Small intestine (tissue), 7 donors: Measurements from ENCODE around the gene CDKAL1. TPM values are rescaled to one million over a fixed set of nuclear protein-coding genes. Genes with fewer than 3 reads are reported as not detected.
A peak's percentile ranks its signal among the peaks of the same experiment; 100 is the strongest.
"Not testable (repeated sequence)": the region's sequence is repeated elsewhere in the genome, so short reads cannot be mapped to it uniquely, and the experiment has no call there.

Experiments used
- DNase-seq, 2 donors: peaks; one replicate each; pipeline versions ENCODE4 v3.0.0 to v3.0.0-alpha.2; 2013
- FAIRE-seq: peaks from 2 replicates; lab custom pipeline; 2012; peaks lifted over from hg19 to GRCh38; lab: Jason Lieb, UNC
- H3K27ac ChIP-seq, 3 donors: one replicate each; pipeline ENCODE4 v1.5.1; 2013; ENCODE audit warnings: low read length in 2 of 3, mild to moderate bottlenecking in 2 of 3, control low read depth in 1 of 3, inconsistent platforms in 1 of 3, low read depth in 1 of 3, moderate library complexity in 1 of 3
- H3K27me3 ChIP-seq, 3 donors: one replicate each; pipeline ENCODE4 v1.6.1; 2013; ENCODE audit warnings: low read length in 3 of 3, inconsistent platforms in 1 of 3; ENCODE audit not compliant: control insufficient read depth in 3 of 3, insufficient read depth in 3 of 3
- H3K36me3 ChIP-seq, 3 donors: one replicate each; pipeline ENCODE4 v1.6.1; 2013; ENCODE audit warnings: low read length in 3 of 3, inconsistent platforms in 1 of 3, low read depth in 1 of 3, mild to moderate bottlenecking in 1 of 3, moderate library complexity in 1 of 3; ENCODE audit not compliant: control insufficient read depth in 3 of 3, insufficient read depth in 2 of 3
- H3K4me1 ChIP-seq, 3 donors: one replicate each; pipeline ENCODE4 v1.6.1; 2013; ENCODE audit warnings: low read length in 2 of 3, inconsistent platforms in 1 of 3, low read depth in 1 of 3, mild to moderate bottlenecking in 1 of 3, moderate library complexity in 1 of 3; ENCODE audit not compliant: control insufficient read depth in 3 of 3, insufficient read depth in 2 of 3
- H3K4me3 ChIP-seq, 3 donors: one replicate each; pipeline ENCODE4 v1.5.1; 2013; ENCODE audit warnings: low read length in 3 of 3, control low read depth in 1 of 3, inconsistent platforms in 1 of 3, low read depth in 1 of 3, mild to moderate bottlenecking in 1 of 3, moderate library complexity in 1 of 3
- H3K9me3 ChIP-seq, 2 donors: one replicate each; pipeline ENCODE4 v1.6.1; 2013; ENCODE audit warnings: low read depth in 1 of 2, low read length in 1 of 2; ENCODE audit not compliant: control insufficient read depth in 2 of 2, insufficient read depth in 1 of 2
- WGBS, 3 donors: extraction: QIAGEN DNeasy Blood & Tissue Kit; methylation state at CpG; one replicate each; pipeline ENCODE4 v1.1.7; 2013; 5-methylcytosine and 5-hydroxymethylcytosine counted together
- polyA plus RNA-seq, 4 donors: library from polyadenylated mRNA; stranded (reverse) in 3 of 4; unstranded in 1 of 4; fragments of 200-250 nt in 3 of 4; fragments of 120-200 nt in 1 of 4; gene quantifications; one replicate each; pipeline versions ENCODE4 v1.2.1 to v1.2.3, GENCODE V29; 2013
- donor health status: healthy with polysubstance abuse.
- donor health status: control.
- donor health status: control.
- donor health status: Bipolar disorder and iron deficiency.
- donor health status: healthy.

Gene CDKAL1
- polyA plus RNA-seq, 4 donors: 2.4 to 10.5 (median 4.1) TPM

- not testable (repeated sequence) for DNase-seq, H3K27ac ChIP-seq, H3K36me3 ChIP-seq, FAIRE-seq, H3K9me3 ChIP-seq, H3K4me3 ChIP-seq, H3K4me1 ChIP-seq, H3K27me3 ChIP-seq
Observed at GRCh38 chr6:21254460-21254859, 720.2 kb downstream of the CDKAL1 start.

DNA sequence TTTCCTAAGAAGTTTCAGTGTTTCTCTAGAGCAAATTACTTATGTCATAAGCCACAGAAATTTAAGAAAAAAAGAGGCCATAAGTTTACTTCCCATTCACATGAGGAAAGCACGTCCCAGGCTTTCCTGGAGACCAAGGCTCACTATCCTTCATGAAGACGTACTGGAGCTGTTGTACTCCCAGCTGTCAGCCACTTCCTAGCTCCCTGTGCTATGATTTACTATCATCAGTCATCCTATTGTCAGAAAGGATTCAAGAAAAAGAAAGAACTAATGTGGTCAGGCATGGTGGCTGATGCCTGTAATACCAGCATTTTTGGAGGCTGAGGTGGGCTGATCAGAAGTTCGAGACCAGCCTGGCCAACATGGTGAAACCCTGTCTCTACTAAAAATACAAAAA is 721.9 kb downstream of the CDKAL1 start:
- Histone ChIP-seq H3K9me3 (no peaks in the 10 kb centered on the region), H3K4me3 (no peak overlapping the region), H3K4me1 (no peaks in the 10 kb centered on the region), H3K27me3 (no peaks in the 10 kb centered on the region), H3K36me3 (no peaks in the 10 kb centered on the region), H3K27ac (no peak overlapping the region)
- DNase-seq (no peak), FAIRE-seq (no peak)
- 80 to 81% (median 80%) methylated on average over 3 of the region's 3 CpGs for WGBS, 3 donors

- H3K4me3 ChIP-seq: no peak overlapping the region
- H3K27me3 ChIP-seq: no peaks in the 10 kb centered on the region
- WGBS, 3 donors: 33 to 65% (median 57%) methylated on average over 2 of the region's 2 CpGs
- H3K27ac ChIP-seq: no peak overlapping the region
- DNase-seq: no peak
- no peak for FAIRE-seq
- no peaks in the 10 kb centered on the region for H3K9me3 ChIP-seq
- H3K4me1 ChIP-seq: no peaks in the 10 kb centered on the region
- H3K36me3 ChIP-seq: no peaks in the 10 kb centered on the region
Observed at GRCh38 chr6:21257125-21257524, 722.9 kb downstream of the CDKAL1 start.

DNA sequence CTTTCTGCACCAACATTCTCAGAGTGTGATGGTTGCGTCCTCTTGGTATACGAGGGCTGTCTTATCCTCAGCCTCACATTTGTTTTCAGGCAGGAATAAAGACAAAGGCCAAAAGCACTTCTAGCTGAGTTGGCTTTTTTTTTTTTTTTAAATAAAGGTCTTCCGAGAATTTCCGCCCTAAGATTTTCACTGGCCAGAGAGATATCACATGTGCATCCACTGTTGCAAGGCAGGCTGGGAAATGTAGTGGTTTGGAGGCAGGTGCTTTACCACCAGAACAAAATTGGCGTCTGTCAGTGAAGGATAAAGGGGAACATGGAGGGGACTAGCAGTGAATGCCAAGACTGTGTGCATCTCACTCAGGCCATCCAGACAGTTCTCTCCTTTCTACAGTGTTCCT is 724.4 kb downstream of the CDKAL1 start:
- DNase-seq (no peak), FAIRE-seq (no peak)
- no peak overlapping the region for H3K4me3 ChIP-seq
- no peak overlapping the region for H3K27ac ChIP-seq
- no peaks in the 10 kb centered on the region for H3K27me3 ChIP-seq
- H3K36me3 ChIP-seq: no peaks in the 10 kb centered on the region
- no peaks in the 10 kb centered on the region for H3K4me1 ChIP-seq
- H3K9me3 ChIP-seq: no peaks in the 10 kb centered on the region
- 91 to 96% (median 93%) methylated on average over 5 of the region's 5 CpGs for WGBS, 3 donors

DNA sequence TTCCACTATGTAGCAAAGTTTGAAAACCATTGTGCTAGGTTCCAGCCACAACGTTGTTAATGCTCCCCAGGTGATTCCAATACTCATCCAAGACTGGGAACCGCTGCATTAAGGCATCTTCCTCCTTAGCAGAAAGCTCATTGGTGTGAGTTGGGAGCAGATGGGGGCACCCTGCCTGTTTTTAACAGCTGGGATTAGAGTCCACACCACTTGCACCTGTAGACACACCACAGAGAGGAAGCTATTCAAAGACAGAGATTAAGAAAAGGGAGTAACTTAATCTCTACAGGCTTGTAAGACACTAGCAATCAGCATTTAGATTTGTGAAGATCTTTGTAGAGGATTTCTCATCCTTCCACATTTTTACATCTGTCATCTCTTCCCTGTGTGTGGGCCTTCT is 725.4 kb downstream of the CDKAL1 start:
- peaks cover 0 to 7% (median 0%) of the 10 kb centered on the region in 3 donors for H3K4me1 ChIP-seq
- no peak overlapping the region for H3K27ac ChIP-seq
- H3K9me3 ChIP-seq: no peaks in the 10 kb centered on the region
- DNase-seq (no peak), FAIRE-seq (no peak)
- no peaks in the 10 kb centered on the region for H3K27me3 ChIP-seq
- no peaks in the 10 kb centered on the region for H3K36me3 ChIP-seq
- no peak overlapping the region for H3K4me3 ChIP-seq
- WGBS, 3 donors: 37 to 67% (median 47%) methylated on average over 2 of the region's 2 CpGs

- DNase-seq (no peak), FAIRE-seq (no peak)
- H3K27ac ChIP-seq: no peak overlapping the region
- no peaks in the 10 kb centered on the region for H3K9me3 ChIP-seq
- H3K36me3 ChIP-seq: no peaks in the 10 kb centered on the region
- no peaks in the 10 kb centered on the region for H3K27me3 ChIP-seq
- WGBS, 3 donors: 80 to 90% (median 89%) methylated on average over 5 of the region's 5 CpGs
- H3K4me3 ChIP-seq: no peak overlapping the region
- H3K4me1 ChIP-seq: peaks cover 0 to 8% (median 0%) of the 10 kb centered on the region in 3 donors
Observed at GRCh38 chr6:21262504-21262903, 728.2 kb downstream of the CDKAL1 start.

- Histone ChIP-seq H3K4me3 (no peak overlapping the region), H3K36me3 (no peaks in the 10 kb centered on the region), H3K27ac (no peak overlapping the region), H3K27me3 (no peaks in the 10 kb centered on the region), H3K4me1 (peaks cover 0 to 8% (median 0%) of the 10 kb centered on the region in 3 donors), H3K9me3 (no peaks in the 10 kb centered on the region)
- DNase-seq: peak in 1 of 2 donors; percentile 16
- 86 to 88% (median 87%) methylated on average over 17 to 18 of the region's 18 CpGs for WGBS, 3 donors
- FAIRE-seq: no peak
Observed at GRCh38 chr6:21263531-21264287, 729.5 kb downstream of the CDKAL1 start.

DNA sequence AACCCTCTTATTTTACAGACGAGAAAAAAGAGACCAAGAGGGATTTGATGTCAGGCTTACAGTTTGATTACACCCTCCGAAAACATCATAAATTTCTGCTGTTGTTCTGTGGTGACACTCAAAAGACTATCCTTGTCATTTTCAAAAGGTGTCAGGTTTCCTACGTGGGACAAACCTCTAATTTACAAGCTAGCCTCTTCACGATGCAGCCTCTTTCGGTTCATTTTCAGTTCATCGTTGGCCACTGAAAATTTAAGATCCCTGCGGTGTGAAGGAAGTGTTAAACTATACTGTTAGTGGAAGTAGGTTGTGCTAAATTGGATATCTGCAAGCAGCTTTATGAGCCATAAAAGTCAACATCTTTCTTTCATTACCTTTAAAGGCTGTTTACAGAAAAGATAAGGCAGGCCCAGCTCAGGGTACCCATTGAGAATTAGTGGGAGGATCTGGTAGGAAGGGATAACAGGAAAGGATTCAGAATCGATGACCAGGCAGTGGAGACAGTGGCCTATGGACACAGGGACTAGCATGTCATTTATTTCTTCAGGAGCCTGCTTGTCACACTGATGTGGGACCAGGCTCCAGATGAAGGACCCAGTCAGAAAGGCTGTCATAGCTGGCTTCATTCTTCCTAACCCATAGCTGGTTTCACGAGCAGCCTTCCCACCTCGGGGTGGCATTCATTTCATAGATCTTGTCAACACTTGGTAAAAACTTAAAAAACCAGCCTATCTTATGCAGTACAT is 730.2 kb downstream of the CDKAL1 start:
- no peaks in the 10 kb centered on the region for H3K27me3 ChIP-seq
- peaks cover 0 to 8% (median 0%) of the 10 kb centered on the region in 3 donors for H3K4me1 ChIP-seq
- H3K27ac ChIP-seq: no peak overlapping the region
- H3K36me3 ChIP-seq: no peaks in the 10 kb centered on the region
- H3K4me3 ChIP-seq: no peak overlapping the region
- no peak for FAIRE-seq
- peak in 1 of 2 donors; percentile 39 for DNase-seq
- WGBS, 3 donors: 20 to 57% (median 37%) methylated on average over 10 of the region's 10 CpGs
- H3K9me3 ChIP-seq: no peaks in the 10 kb centered on the region
